Measurements from ENCODE around the gene CLEC4M.

DNA sequence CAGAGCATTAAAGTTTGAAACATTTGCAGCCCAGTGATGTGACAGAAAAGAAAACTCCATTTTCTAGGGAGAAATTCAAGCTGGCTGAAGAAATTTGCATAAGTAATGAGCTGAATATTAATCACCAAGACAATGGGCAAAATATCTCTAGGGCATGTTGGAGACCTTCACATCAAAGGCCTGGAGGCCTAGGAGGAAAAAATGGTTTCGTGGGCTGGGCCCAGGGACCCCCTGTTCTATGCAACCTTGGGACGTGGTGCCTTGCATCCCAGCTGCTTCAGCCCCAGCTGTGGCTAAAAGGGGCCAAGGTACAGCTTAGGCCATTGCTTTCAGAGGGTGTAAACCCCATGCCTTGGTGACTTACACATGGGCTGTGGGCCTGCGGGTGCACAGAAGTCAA lies 5.7 kb upstream of the CLEC4M start:
- TF ChIP-seq, protein P1, sequence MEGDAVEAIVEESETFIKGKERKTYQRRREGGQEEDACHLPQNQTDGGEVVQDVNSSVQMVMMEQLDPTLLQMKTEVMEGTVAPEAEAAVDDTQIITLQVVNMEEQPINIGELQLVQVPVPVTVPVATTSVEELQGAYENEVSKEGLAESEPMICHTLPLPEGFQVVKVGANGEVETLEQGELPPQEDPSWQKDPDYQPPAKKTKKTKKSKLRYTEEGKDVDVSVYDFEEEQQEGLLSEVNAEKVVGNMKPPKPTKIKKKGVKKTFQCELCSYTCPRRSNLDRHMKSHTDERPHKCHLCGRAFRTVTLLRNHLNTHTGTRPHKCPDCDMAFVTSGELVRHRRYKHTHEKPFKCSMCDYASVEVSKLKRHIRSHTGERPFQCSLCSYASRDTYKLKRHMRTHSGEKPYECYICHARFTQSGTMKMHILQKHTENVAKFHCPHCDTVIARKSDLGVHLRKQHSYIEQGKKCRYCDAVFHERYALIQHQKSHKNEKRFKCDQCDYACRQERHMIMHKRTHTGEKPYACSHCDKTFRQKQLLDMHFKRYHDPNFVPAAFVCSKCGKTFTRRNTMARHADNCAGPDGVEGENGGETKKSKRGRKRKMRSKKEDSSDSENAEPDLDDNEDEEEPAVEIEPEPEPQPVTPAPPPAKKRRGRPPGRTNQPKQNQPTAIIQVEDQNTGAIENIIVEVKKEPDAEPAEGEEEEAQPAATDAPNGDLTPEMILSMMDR (conservative IDR thresholded peaks at IDR 0.05; ENCODE audit: low read length), result no peak
- no peak for TF ChIP-seq EZH2phosphoT487 (IDR thresholded peaks at IDR 0.05; ENCODE audit: borderline replicate concordance, low read depth, low read length)

All from OCI-LY7 (cell line).